ENCODE results near the gene GTF3C5.

- TF ChIP-seq CTCF (IDR thresholded peaks at IDR 0.05; ENCODE audit: poor library complexity, severe bottlenecking): no peak
- TF ChIP-seq POLR2AphosphoS5 (IDR thresholded peaks at IDR 0.05): no peak
- no peak for TF ChIP-seq TAF1 (IDR thresholded peaks at IDR 0.05; ENCODE audit: low read depth)
- no peak for TF ChIP-seq MXI1 (conservative IDR thresholded peaks at IDR 0.05; ENCODE audit: poor library complexity, severe bottlenecking)
- TF ChIP-seq REST (IDR thresholded peaks at IDR 0.05; ENCODE audit: borderline replicate concordance): no peak
- no peak for TF ChIP-seq RAD21 (conservative IDR thresholded peaks at IDR 0.05)
- TF ChIP-seq EP300 (conservative IDR thresholded peaks at IDR 0.05; ENCODE audit: poor library complexity, severe bottlenecking): no peak
- no peak for TF ChIP-seq EZH2 (IDR thresholded peaks at IDR 0.05; ENCODE audit: borderline replicate concordance, insufficient read depth, low read length, poor library complexity, severe bottlenecking)
Observed at GRCh38 chr9:133046900-133047295, 16.1 kb downstream of the GTF3C5 start.

Measured in neural cell (in vitro differentiated cells).